HG03571 (cell line): ENCODE measurements around the gene TTLL11.
"Not testable (repeated sequence)": the region's sequence is repeated elsewhere in the genome, so short reads cannot be mapped to it uniquely, and the experiment has no call there.

Experiments used
- ATAC-seq: cut with Tn5 transposase; IDR thresholded peaks from one replicate; pipeline ENCODE4 v1.9.1; 2021; ENCODE audit not compliant: unreplicated experiment

The TTLL11 gene

GRCh38 chr9:122085260-122085659 is 7.8 kb downstream of the TTLL11 start:
- ATAC-seq = no peak

GRCh38 chr9:122084026-122084675 is 9.0 kb downstream of the TTLL11 start:
- ATAC-seq = no peak

- no peak for ATAC-seq
Measured at GRCh38 chr9:122080986-122081385, 12.1 kb downstream of the TTLL11 start.

GRCh38 chr9:122078557-122078956 is 14.6 kb downstream of the TTLL11 start:
- no peak for ATAC-seq

GRCh38 chr9:122076773-122077172 is 16.3 kb downstream of the TTLL11 start:
- no peak for ATAC-seq

GRCh38 chr9:122076117-122076516 is 17.0 kb downstream of the TTLL11 start:
- ATAC-seq = no peak

GRCh38 chr9:122075135-122076030 is 17.7 kb downstream of the TTLL11 start:
- ATAC-seq = no peak

- ATAC-seq = no peak
Measured at GRCh38 chr9:122071715-122072114, 21.4 kb downstream of the TTLL11 start.

GRCh38 chr9:122070728-122071515 is 22.2 kb downstream of the TTLL11 start:
- ATAC-seq = no peak

- ATAC-seq = not testable (repeated sequence)
Measured at GRCh38 chr9:122066680-122067079, 26.4 kb downstream of the TTLL11 start.

- ATAC-seq = no peak
Measured at GRCh38 chr9:122065923-122066629, 27.0 kb downstream of the TTLL11 start.

GRCh38 chr9:122060481-122060880 is 32.6 kb downstream of the TTLL11 start:
- ATAC-seq = no peak

- ATAC-seq = no peak
Measured at GRCh38 chr9:122059955-122060324, 33.2 kb downstream of the TTLL11 start.

GRCh38 chr9:122059214-122059954 is 33.7 kb downstream of the TTLL11 start:
- no peak for ATAC-seq

GRCh38 chr9:122058709-122059108 is 34.4 kb downstream of the TTLL11 start:
- ATAC-seq = no peak

GRCh38 chr9:122058051-122058450 is 35.1 kb downstream of the TTLL11 start:
- no peak for ATAC-seq

GRCh38 chr9:122057211-122057610 is 35.9 kb downstream of the TTLL11 start:
- ATAC-seq = no peak

- ATAC-seq = no peak
Measured at GRCh38 chr9:122056484-122056883, 36.6 kb downstream of the TTLL11 start.

GRCh38 chr9:122055701-122056100 is 37.4 kb downstream of the TTLL11 start:
- ATAC-seq = no peak
